NCI-H1694 (cell line): ENCODE results near the gene FZR1.
"Not testable (repeated sequence)": the region's sequence is repeated elsewhere in the genome, so short reads cannot be mapped to it uniquely, and the experiment has no call there.

Experiments used
- DNase-seq: peaks from one replicate; lab custom pipeline; 2025; lab: John Stamatoyannopoulos, UW

The FZR1 gene

GRCh38 chr19:3547301-3547731, 41.2 kb downstream of the FZR1 start:
- DNase-seq: no peak

- no peak for DNase-seq
Measured at GRCh38 chr19:3547767-3548282, 41.7 kb downstream of the FZR1 start.

DNA sequence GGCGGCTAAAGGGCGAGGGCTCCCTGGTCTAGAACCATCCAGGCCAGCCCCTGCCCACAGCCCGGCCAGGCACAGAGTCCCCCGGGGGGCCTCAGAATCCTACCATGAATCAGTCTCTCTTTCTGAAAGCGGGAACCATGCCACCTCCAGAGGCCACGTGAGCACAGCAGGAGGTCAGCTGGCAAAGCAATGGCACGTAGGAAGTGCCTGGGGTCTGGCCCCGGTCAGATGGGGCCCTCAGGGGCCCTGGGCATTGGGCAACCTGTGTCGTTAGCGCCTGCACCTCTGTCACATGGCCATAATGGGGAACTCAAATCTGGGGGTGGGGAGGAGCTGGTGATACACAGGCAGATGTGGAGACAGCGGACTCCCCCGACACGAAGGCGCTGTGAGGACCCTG, 42.5 kb downstream of the FZR1 start:
- no peak for DNase-seq

GRCh38 chr19:3549816-3550215, 43.7 kb downstream of the FZR1 start:
- DNase-seq: no peak

- no peak for DNase-seq
Measured at GRCh38 chr19:3550947-3551791, 45.1 kb downstream of the FZR1 start.

- no peak for DNase-seq
Measured at GRCh38 chr19:3551792-3552095, 45.6 kb downstream of the FZR1 start.

GRCh38 chr19:3554254-3555083, 48.4 kb downstream of the FZR1 start:
- no peak for DNase-seq

GRCh38 chr19:3555653-3556422, 49.7 kb downstream of the FZR1 start:
- DNase-seq: no peak

GRCh38 chr19:3556423-3556977, 50.4 kb downstream of the FZR1 start:
- DNase-seq: no peak

DNA sequence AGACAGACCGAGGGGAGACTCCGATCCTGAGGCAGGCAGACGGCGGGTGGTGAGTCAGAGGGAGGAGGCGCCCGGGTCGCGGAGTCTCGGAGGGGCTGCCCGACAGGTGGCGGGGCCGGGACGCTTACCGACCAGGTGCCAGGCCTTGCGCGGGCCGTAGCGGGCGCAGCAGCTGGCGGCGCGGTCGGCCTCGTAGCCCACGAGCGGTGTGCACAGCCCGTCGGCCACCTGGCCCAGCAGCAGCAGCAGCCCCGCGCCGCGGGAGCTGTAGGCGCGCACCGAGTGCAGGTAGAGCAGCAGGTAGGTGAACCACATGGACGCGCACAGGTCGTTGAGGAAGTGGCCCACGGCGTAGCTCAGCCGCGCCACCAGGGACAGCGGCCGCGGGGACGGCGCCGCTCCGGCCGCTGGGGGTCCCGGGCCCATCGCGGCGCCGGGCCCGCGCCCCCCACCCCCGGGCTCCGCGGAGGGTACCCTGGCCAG, 50.9 kb downstream of the FZR1 start:
- DNase-seq: no peak

- peak; percentile 60 for DNase-seq
Measured at GRCh38 chr19:3557461-3558248, 51.5 kb downstream of the FZR1 start, which contains the start of gene MFSD12. MFSD12 (minus strand) TSS chr19:3557586; CDS start chr19:3557403, 183 bp downstream.

DNA sequence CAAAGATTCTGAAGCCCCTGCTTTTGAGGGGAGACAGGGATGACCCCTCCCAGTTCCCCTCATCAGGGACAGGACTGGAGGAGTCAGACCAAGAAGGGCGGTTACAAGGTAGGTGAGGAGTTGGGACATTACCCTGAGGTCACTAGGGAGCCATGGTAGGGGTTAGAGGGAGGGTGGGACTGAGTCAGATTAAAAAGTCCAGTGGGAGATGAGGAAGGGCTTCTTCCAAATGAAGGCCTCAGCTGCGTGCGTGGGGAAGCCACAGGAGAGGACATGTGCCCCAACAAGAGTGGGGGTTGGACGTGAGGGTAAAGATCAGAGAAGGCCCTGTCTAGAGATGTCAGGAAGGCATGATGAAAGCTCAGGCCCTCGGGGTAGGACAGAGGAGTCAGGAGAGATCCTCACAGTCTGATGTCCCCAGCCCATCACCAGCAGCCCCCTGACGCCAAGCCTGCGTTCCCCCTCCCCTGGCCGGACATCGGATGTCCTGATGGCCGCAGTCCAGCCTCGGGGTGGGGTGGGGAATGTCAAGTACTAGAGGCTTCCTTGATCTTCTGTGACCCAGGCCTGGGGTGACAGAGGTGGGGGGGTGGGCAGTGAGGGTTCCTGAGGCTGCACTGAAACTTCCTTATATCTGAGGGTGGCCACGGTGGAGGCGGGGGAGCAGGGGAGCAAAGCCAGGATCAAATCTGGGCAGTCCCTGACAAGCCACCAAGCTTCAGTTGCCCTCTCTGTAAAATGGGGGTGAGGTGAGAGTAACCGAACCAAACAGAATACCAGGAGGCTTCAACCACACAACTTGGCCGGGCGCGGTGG, 57.8 kb downstream of the FZR1 start:
- DNase-seq: no peak

DNA sequence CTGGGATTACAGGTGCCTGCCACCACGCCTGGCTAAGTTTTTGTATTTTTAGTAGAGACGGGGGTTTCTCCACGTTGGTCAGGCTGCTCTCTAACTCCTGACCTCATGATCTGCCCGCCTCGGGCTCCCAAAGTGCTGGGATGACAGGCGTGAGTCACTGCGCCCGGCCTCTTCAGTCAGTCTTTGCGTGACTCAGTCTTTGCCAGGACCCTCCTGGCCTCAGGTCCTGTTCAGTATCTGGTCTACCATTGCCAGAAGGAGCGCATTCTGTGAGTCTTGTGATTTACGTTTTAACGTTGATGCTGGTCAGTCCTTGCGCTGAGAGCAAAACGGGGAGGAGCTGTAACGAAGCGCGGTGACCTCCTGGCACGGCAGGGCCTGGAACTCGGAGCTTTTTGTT, 59.0 kb downstream of the FZR1 start:
- DNase-seq: no peak

DNA sequence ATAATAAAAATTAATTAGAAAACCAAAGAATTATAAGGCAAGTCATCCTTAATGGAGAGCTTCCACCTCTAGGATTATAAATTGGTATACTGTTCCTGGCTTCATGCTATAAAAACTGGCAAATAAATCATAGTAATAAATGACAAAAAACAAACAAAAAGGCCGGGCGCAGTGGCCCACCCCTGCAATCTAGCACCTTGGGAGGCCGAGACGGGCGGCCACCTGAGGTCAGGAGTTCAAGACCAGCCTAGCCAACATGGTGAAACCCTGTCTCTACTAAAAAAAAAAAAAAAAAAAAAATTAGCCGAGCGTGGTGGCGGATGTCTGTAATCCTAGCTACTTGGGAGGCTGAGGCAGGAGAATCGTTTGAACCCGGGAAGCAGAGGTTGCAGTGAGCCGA, 63.9 kb downstream of the FZR1 start:
- not testable (repeated sequence) for DNase-seq

DNA sequence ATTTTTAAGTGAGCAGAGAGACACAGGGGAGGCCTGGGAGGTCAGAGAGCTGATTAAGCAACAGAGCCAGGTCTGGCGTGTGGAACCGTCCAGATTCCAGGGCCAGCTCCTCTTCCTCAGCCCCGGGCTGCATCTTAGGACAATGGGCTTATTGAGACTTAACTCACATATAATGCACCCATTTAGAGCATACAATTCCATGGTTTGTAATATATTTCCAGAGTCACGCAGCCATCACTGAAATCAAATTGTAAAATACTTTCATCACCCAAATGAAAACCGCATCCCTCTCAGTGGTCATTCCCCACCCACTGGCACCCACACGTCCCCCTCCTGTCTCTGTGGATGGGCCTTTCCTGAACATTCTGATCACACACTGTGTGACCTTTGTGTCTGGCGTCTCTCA, 64.5 kb downstream of the FZR1 start:
- no peak for DNase-seq

- peak; percentile 94 for DNase-seq
Measured at GRCh38 chr19:3572132-3572854, 66.2 kb downstream of the FZR1 start.

DNA sequence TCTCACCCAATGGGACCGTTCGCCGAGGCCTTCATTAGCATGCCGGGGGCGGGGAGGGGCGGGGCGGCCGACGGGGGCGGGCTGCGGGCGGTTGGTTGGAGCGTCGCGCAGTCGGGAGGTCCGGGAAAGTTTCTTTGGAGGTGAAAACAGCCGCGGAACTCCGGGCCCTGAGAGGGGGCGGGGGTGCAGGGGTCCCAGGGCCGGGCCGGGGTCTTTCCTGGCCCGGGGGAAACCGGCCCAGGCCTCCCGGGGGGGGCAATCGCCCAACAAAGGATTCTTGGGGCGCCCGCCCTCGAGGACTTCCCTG, 66.7 kb downstream of the FZR1 start, which contains the start of gene HMG20B:
Gene HMG20B, plus strand, starts transcription at position 90 of the 307 bp plus-strand sequence. CDS start 366 bp downstream, outside the sequence.
- no peak for DNase-seq

DNA sequence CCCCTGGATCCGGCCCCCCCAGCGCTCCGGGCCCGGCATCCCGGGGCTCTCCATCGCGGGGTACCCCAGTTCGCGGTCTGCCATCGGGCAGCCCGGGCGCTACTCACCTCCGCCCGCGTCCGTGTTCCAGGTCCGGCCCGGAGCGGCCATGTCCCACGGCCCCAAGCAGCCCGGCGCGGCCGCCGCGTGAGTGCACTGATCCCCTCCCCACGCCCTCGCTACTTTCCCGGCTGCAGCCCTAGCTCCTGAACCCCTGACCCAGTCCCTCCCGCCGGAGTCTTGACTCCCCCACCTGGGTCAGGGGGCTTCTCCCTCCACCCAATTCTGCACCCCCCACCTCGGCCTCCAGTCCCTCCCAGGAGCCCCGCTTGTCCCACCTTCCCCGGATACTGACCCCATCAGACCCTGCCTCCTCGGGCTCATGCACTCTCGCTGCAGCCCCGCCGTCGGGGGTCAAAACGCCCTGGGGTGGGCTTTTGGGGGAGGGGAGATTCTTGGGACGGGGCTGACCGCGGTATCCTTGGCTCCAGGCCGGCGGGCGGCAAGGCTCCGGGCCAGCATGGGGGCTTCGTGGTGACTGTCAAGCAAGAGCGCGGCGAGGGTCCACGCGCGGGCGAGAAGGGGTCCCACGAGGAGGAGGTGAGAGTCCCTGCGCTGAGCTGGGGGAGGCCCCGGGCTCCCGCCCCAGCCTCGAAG, 67.2 kb downstream of the FZR1 start:
- no peak for DNase-seq
